HEK293 (cell line): ENCODE data around the gene TSC22D2.

Experiments used
- CTCF ChIA-PET: fragments of 350-600 bp; formaldehyde crosslinking; extraction: SDS; loops from one replicate; lab custom pipeline; 2021; ENCODE audit warnings: antibody characterized with exemption; lab: Yijun Ruan, JAX
- POLR2A ChIA-PET: fragments of 300-600 bp; formaldehyde crosslinking; extraction: SDS; loops from one replicate; lab custom pipeline; 2020; ENCODE audit warnings: antibody characterized with exemption, inconsistent platforms; lab: Yijun Ruan, JAX
- H3K27ac ChIP-seq: fragments of 200-500 bp; sonication (Bioruptor generic); 2 replicates; pipeline ENCODE4 v1.5.1; 2014; ENCODE audit warnings: low read depth, low read length, control low read depth, inconsistent platforms; ENCODE audit errors: extremely low read depth
- H3K36me3 ChIP-seq, 2 experiments: fragments of 200-500 bp in 1 of 2; sonication (Bioruptor generic) in 1 of 2; 1 replicate in 1 of 2; 2 replicates in 1 of 2; pipeline ENCODE4 v1.5.1; 2014 to 2017; ENCODE audit warnings: inconsistent platforms in 2 of 2, low read length in 2 of 2; ENCODE audit not compliant: control insufficient read depth in 2 of 2, insufficient read depth in 1 of 2
- H3K4me1 ChIP-seq: fragments of 200-500 bp; sonication (Bioruptor generic); 2 replicates; pipeline ENCODE4 v1.5.1; 2014; ENCODE audit warnings: mild to moderate bottlenecking, low read length, inconsistent platforms; ENCODE audit not compliant: control insufficient read depth, insufficient read depth
- H3K4me3 ChIP-seq: 2 replicates; pipeline ENCODE4 v1.5.1; 2011; ENCODE audit warnings: low read depth, mild to moderate bottlenecking, control low read depth, low read length, moderate library complexity
- H3K9me3 ChIP-seq: fragments of 200-500 bp; sonication (Bioruptor generic); 2 replicates; pipeline ENCODE4 v1.5.1; 2014; ENCODE audit warnings: low read depth, low read length, inconsistent platforms; ENCODE audit not compliant: control insufficient read depth, insufficient read depth
- AEBP2 ChIP-seq: fragments of 450-650 bp; formaldehyde crosslinking; IDR thresholded peaks from 2 replicates; pipeline ENCODE4 v1.5.1; 2016; ENCODE audit warnings: missing biosample characterization, missing genetic modification characterization, borderline replicate concordance
- GLI4 ChIP-seq: fragments of 450-650 bp; formaldehyde crosslinking; IDR thresholded peaks from 2 replicates; pipeline ENCODE4 v1.5.1; 2016; ENCODE audit warnings: missing biosample characterization, missing genetic modification characterization
- SCRT1 ChIP-seq: fragments of 450-650 bp; formaldehyde crosslinking; IDR thresholded peaks from 2 replicates; pipeline ENCODE4 v1.5.1; 2016; ENCODE audit warnings: missing biosample characterization, missing genetic modification characterization, borderline replicate concordance
- SCRT2 ChIP-seq: fragments of 450-650 bp; formaldehyde crosslinking; IDR thresholded peaks from 2 replicates; pipeline ENCODE4 v1.5.1; 2016; ENCODE audit warnings: missing biosample characterization, missing genetic modification characterization
- SP7 ChIP-seq: fragments of 450-650 bp; formaldehyde crosslinking; IDR thresholded peaks from 2 replicates; pipeline ENCODE4 v1.5.1; 2016; ENCODE audit warnings: missing biosample characterization, missing genetic modification characterization
- ZBTB17 ChIP-seq: fragments of 450-650 bp; formaldehyde crosslinking; IDR thresholded peaks from 2 replicates; pipeline ENCODE4 v1.5.1; 2016; ENCODE audit warnings: missing biosample characterization, missing genetic modification characterization
- ZBTB7A ChIP-seq: fragments of 450-650 bp; formaldehyde crosslinking; IDR thresholded peaks from 2 replicates; pipeline ENCODE4 v1.5.1; 2016; ENCODE audit warnings: low read depth, missing biosample characterization, missing genetic modification characterization
- ZNF114 ChIP-seq: fragments of 450-650 bp; formaldehyde crosslinking; IDR thresholded peaks from 2 replicates; pipeline ENCODE4 v1.5.0; 2017; ENCODE audit warnings: missing biosample characterization, missing genetic modification characterization
- ZNF138 ChIP-seq: fragments of 450-650 bp; formaldehyde crosslinking; IDR thresholded peaks from 2 replicates; pipeline ENCODE4 v1.5.1; 2016; ENCODE audit warnings: missing biosample characterization, missing genetic modification characterization, borderline replicate concordance
- ZNF16 ChIP-seq: fragments of 450-650 bp; formaldehyde crosslinking; IDR thresholded peaks from 2 replicates; pipeline ENCODE4 v1.5.1; 2016; ENCODE audit warnings: low read depth, missing biosample characterization, missing genetic modification characterization
- ZNF18 ChIP-seq: fragments of 450-650 bp; formaldehyde crosslinking; IDR thresholded peaks from 2 replicates; pipeline ENCODE4 v1.5.1; 2016; ENCODE audit warnings: missing biosample characterization, missing genetic modification characterization
- ZNF24 ChIP-seq: fragments of 450-650 bp; formaldehyde crosslinking; IDR thresholded peaks from 2 replicates; pipeline ENCODE4 v1.5.1; 2016; ENCODE audit warnings: missing biosample characterization, missing genetic modification characterization
- ZNF248 ChIP-seq: fragments of 450-650 bp; formaldehyde crosslinking; IDR thresholded peaks from 2 replicates; pipeline ENCODE4 v1.5.1; 2017; ENCODE audit warnings: missing biosample characterization, missing genetic modification characterization
- ZNF366 ChIP-seq: fragments of 450-650 bp; formaldehyde crosslinking; conservative IDR thresholded peaks from 2 replicates; pipeline ENCODE4 v1.5.1; 2016; ENCODE audit warnings: missing biosample characterization, missing genetic modification characterization
- ZNF501 ChIP-seq: fragments of 450-650 bp; formaldehyde crosslinking; IDR thresholded peaks from 2 replicates; pipeline ENCODE4 v1.5.1; 2016; ENCODE audit warnings: missing biosample characterization, missing genetic modification characterization
- ZNF549 ChIP-seq: fragments of 450-650 bp; IDR thresholded peaks from 2 replicates; pipeline ENCODE4 v1.5.1; 2018; ENCODE audit warnings: missing biosample characterization, missing genetic modification characterization, mild to moderate bottlenecking, inconsistent platforms, moderate library complexity
- ZNF623 ChIP-seq: fragments of 450-650 bp; formaldehyde crosslinking; IDR thresholded peaks from 2 replicates; pipeline ENCODE4 v1.5.1; 2016; ENCODE audit warnings: missing biosample characterization, missing genetic modification characterization
- ZNF785 ChIP-seq: fragments of 450-650 bp; formaldehyde crosslinking; IDR thresholded peaks from 2 replicates; pipeline ENCODE4 v1.5.1; 2016; ENCODE audit warnings: missing biosample characterization, missing genetic modification characterization
- ZNF791 ChIP-seq: fragments of 450-650 bp; formaldehyde crosslinking; IDR thresholded peaks from 2 replicates; pipeline ENCODE4 v1.5.1; 2016; ENCODE audit warnings: missing biosample characterization, missing genetic modification characterization
- ZNF792 ChIP-seq: fragments of 450-650 bp; formaldehyde crosslinking; IDR thresholded peaks from 2 replicates; pipeline ENCODE4 v1.5.1; 2016; ENCODE audit warnings: missing biosample characterization, missing genetic modification characterization
- ZNF837 ChIP-seq: fragments of 450-650 bp; formaldehyde crosslinking; IDR thresholded peaks from 2 replicates; pipeline ENCODE4 v1.5.1; 2016; ENCODE audit warnings: missing biosample characterization, missing genetic modification characterization
- ZSCAN23 ChIP-seq: fragments of 450-650 bp; formaldehyde crosslinking; IDR thresholded peaks from 2 replicates; pipeline ENCODE4 v1.5.1; 2016; ENCODE audit warnings: missing biosample characterization, missing genetic modification characterization
- ZXDB ChIP-seq: fragments of 450-650 bp; formaldehyde crosslinking; IDR thresholded peaks from 2 replicates; pipeline ENCODE4 v1.5.1; 2016; ENCODE audit warnings: missing biosample characterization, missing genetic modification characterization
- TF ChIP-seq, protein P1 (sequence below): fragments of 450-650 bp; formaldehyde crosslinking; IDR thresholded peaks from 2 replicates; pipeline ENCODE4 v1.5.1; 2017; ENCODE audit warnings: missing biosample characterization, missing genetic modification characterization

The TSC22D2 gene

DNA sequence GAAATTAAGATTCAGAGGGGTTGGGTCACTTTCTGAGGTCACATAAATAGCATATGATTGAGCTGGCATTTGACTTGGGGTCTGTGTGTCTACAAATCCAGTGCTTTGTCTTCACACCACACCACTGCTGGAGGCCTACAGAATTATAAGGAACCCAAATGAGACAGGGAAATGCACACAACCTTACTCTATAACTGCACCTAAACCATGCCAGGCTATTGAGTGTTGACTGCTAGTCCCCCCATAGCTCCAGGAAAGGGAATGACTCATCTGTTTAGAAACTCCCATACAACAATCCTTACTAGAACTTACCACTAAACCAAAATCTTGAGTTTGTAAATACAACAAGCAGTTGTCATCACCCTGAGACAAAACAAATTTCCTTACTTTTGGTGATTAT is 16.9 kb upstream of the TSC22D2 start (continued):
- TF ChIP-seq ZNF791 (tag by site-specific recombination) (no peak), ZNF501 (no peak), AEBP2 (no peak), ZBTB7A (no peak), GLI4 (tag by site-specific recombination) (no peak), ZNF18 (no peak), ZNF837 (tag by site-specific recombination) (no peak), ZNF366 (tag by site-specific recombination) (no peak), ZXDB (tag by site-specific recombination) (no peak), ZNF549 (tag by site-specific recombination) (no peak), ZNF16 (tag by site-specific recombination) (no peak), ZSCAN23 (tag by site-specific recombination) (no peak), ZNF114 (tag by site-specific recombination) (no peak)
- TF ChIP-seq, protein P1, sequence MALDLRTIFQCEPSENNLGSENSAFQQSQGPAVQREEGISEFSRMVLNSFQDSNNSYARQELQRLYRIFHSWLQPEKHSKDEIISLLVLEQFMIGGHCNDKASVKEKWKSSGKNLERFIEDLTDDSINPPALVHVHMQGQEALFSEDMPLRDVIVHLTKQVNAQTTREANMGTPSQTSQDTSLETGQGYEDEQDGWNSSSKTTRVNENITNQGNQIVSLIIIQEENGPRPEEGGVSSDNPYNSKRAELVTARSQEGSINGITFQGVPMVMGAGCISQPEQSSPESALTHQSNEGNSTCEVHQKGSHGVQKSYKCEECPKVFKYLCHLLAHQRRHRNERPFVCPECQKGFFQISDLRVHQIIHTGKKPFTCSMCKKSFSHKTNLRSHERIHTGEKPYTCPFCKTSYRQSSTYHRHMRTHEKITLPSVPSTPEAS (tag by site-specific recombination), result no peak
- TF ChIP-seq, all 188 proteins: peak for 0

- Histone ChIP-seq H3K27ac (no peak overlapping the region), H3K36me3 (no peaks in the 10 kb centered on the region), H3K4me1 (no peaks in the 10 kb centered on the region), H3K9me3 (no peaks in the 10 kb centered on the region), H3K4me3 (no peak overlapping the region)
- ChIA-PET CTCF (no interaction called here), POLR2A (no interaction called here)
- TF ChIP-seq SCRT2 (tag by site-specific recombination) (peak; percentile 69), ZNF138 (no peak), SP7 (tag by site-specific recombination) (no peak), SCRT1 (tag by site-specific recombination) (0 out of 2 replicates have a peak, but pooled peaks have one; percentile 20), ZNF623 (tag by site-specific recombination) (no peak)
These were observed 14.4 kb upstream of the TSC22D2 start for GRCh38 chr3:150393745-150394144.

- H3K4me3 ChIP-seq, result no peak overlapping the region
These were observed 13.5 kb upstream of the TSC22D2 start for GRCh38 chr3:150394606-150395005.

More at GRCh38 chr3:150394606-150395005, 13.5 kb upstream of the TSC22D2 start:
- H3K36me3 ChIP-seq, result no peaks in the 10 kb centered on the region
- TF ChIP-seq ZNF248 (tag by site-specific recombination), result no peak
- no peak for TF ChIP-seq ZNF24 (tag by site-specific recombination)
- no peak for TF ChIP-seq ZBTB17
- no peak for TF ChIP-seq ZNF785 (tag by site-specific recombination)
- TF ChIP-seq ZNF792, result no peak
- TF ChIP-seq, all 188 proteins: peak for 0
- CTCF ChIA-PET, result interaction anchor here (0.6 to 0.9 kb wide), 2 partner anchors 8 to 11 kb away, joined by 3 read pairs; no protein-coding TSS in a partner anchor
- no peak overlapping the region for H3K27ac ChIP-seq
- POLR2A ChIA-PET, result no interaction called here
- no peaks in the 10 kb centered on the region for H3K9me3 ChIP-seq
- H3K4me1 ChIP-seq, result no peaks in the 10 kb centered on the region
